Neural cell (in vitro differentiated cells): ENCODE results near the gene THADA. TPM values are rescaled to one million over a fixed set of nuclear protein-coding genes. Genes with fewer than 3 reads are reported as not detected.

Experiments
- H2AFZ ChIP-seq: fragments of 200-600, 300-800 bp; sonication (generic), shearing (Covaris generic); 2 replicates; pipeline ENCODE4 v1.6.0; 2014; ENCODE audit warnings: low read depth, mild to moderate bottlenecking, antibody characterized with exemption, low read length, moderate library complexity
- H3F3A ChIP-seq: fragments of 200-600 bp; shearing (Covaris generic); 2 replicates; pipeline ENCODE4 v1.6.1; 2016; ENCODE audit warnings: mild to moderate bottlenecking, moderate library complexity, mixed read lengths, antibody characterized with exemption, low read length; ENCODE audit not compliant: insufficient read depth, poor library complexity, severe bottlenecking
- H3K27ac ChIP-seq: fragments of 200-600, 300-800 bp; sonication (generic), shearing (Covaris generic); 2 replicates; pipeline ENCODE4 v1.5.1; 2014; ENCODE audit warnings: mild to moderate bottlenecking, low read length, moderate library complexity
- H3K27me3 ChIP-seq: fragments of 300-800, 200-600 bp; sonication (generic), shearing (Covaris generic); 2 replicates; pipeline ENCODE4 v1.6.0; 2014; ENCODE audit warnings: mild to moderate bottlenecking, low read depth, low read length, moderate library complexity; ENCODE audit not compliant: insufficient read depth
- H3K36me3 ChIP-seq: fragments of 300-800, 200-600 bp; sonication (generic), shearing (Covaris generic); 2 replicates; pipeline ENCODE4 v1.5.1; 2014; ENCODE audit warnings: mild to moderate bottlenecking, antibody characterized with exemption, low read length, moderate library complexity; ENCODE audit not compliant: insufficient read depth
- H3K4me2 ChIP-seq: fragments of 300-800, 200-600 bp; sonication (generic), shearing (Covaris generic); 2 replicates; pipeline ENCODE4 v1.6.0; 2014; ENCODE audit warnings: mild to moderate bottlenecking, low read length
- H3K4me3 ChIP-seq: fragments of 300-800, 200-600 bp; sonication (generic), shearing (Covaris generic); 2 replicates; pipeline ENCODE4 v1.5.1; 2014; ENCODE audit warnings: mild to moderate bottlenecking, low read length, moderate library complexity
- H3K79me2 ChIP-seq: fragments of 200-600 bp; shearing (Covaris generic); replicated peaks from 2 replicates; pipeline ENCODE4 v1.6.0; 2014; ENCODE audit warnings: mild to moderate bottlenecking, low read length, moderate library complexity; ENCODE audit not compliant: insufficient read depth
- H3K9ac ChIP-seq: fragments of 300-800, 200-600 bp; sonication (generic), shearing (Covaris generic); 2 replicates; pipeline ENCODE4 v1.6.1; 2016; ENCODE audit warnings: mild to moderate bottlenecking, low read length, mixed read lengths
- H3K9me2 ChIP-seq: fragments of 200-600 bp; shearing (Covaris generic); 2 replicates; pipeline ENCODE4 v1.6.1; 2016; ENCODE audit warnings: mild to moderate bottlenecking, low read length, mixed read lengths; ENCODE audit not compliant: insufficient read depth
- H3K9me3 ChIP-seq: fragments of 200-600, 300-800 bp; sonication (generic), shearing (Covaris generic); 2 replicates; pipeline ENCODE4 v1.6.1; 2016; ENCODE audit warnings: mild to moderate bottlenecking, mixed run types, low read length, moderate library complexity, mixed read lengths
- H4K20me1 ChIP-seq: fragments of 200-600 bp; shearing (Covaris generic); 2 replicates; pipeline ENCODE4 v1.6.1; 2016; ENCODE audit warnings: mild to moderate bottlenecking, mixed run types; ENCODE audit not compliant: insufficient read depth
- CTCF ChIP-seq: fragments of 450-650 bp; IDR thresholded peaks from 2 replicates; pipeline ENCODE4 v1.5.1; 2014; ENCODE audit warnings: antibody characterized with exemption, mild to moderate bottlenecking, moderate library complexity; ENCODE audit not compliant: poor library complexity, severe bottlenecking
- EP300 ChIP-seq: fragments of 450-650 bp; conservative IDR thresholded peaks from 2 replicates; pipeline ENCODE4 v1.6.1; 2014; ENCODE audit warnings: antibody characterized with exemption, mild to moderate bottlenecking, moderate library complexity; ENCODE audit not compliant: poor library complexity, severe bottlenecking
- EZH2 ChIP-seq: fragments of 200-600, 300-800 bp; shearing (Covaris generic), sonication (generic); IDR thresholded peaks from 2 replicates; pipeline ENCODE4 v1.6.1; 2014; ENCODE audit warnings: antibody characterized with exemption, low read length, borderline replicate concordance, mild to moderate bottlenecking; ENCODE audit not compliant: insufficient read depth, poor library complexity, severe bottlenecking
- MXI1 ChIP-seq: fragments of 450-650 bp; conservative IDR thresholded peaks from 2 replicates; pipeline ENCODE4 v1.6.1; 2014; ENCODE audit warnings: antibody characterized with exemption, mild to moderate bottlenecking; ENCODE audit not compliant: poor library complexity, severe bottlenecking
- POLR2AphosphoS5 ChIP-seq: IDR thresholded peaks from 2 replicates; pipeline ENCODE4 v1.6.1; 2012
- RAD21 ChIP-seq: fragments of 450-650 bp; conservative IDR thresholded peaks from 2 replicates; pipeline ENCODE4 v1.6.1; 2014; ENCODE audit warnings: antibody characterized with exemption, mild to moderate bottlenecking, moderate library complexity
- SMC3 ChIP-seq: fragments of 450-650 bp; conservative IDR thresholded peaks from 2 replicates; pipeline ENCODE4 v1.6.1; 2014; ENCODE audit warnings: antibody characterized with exemption, mild to moderate bottlenecking, moderate library complexity; ENCODE audit not compliant: poor library complexity
- TAF1 ChIP-seq: IDR thresholded peaks from 2 replicates; pipeline ENCODE4 v1.6.1; 2012; ENCODE audit warnings: low read depth
- polyA plus RNA-seq: library from polyadenylated mRNA; depleted of rRNA; stranded (reverse); fragments of >200 nt; gene quantifications from 2 replicates; pipeline ENCODE4 v1.2.3, GENCODE V29; 2014
- TF ChIP-seq, protein P1 (sequence below): IDR thresholded peaks from 2 replicates; pipeline ENCODE4 v1.6.1; 2012; ENCODE audit warnings: borderline replicate concordance

The THADA gene
- polyA plus RNA-seq, 1 donor from 2014 or later: 8.5 TPM

DNA sequence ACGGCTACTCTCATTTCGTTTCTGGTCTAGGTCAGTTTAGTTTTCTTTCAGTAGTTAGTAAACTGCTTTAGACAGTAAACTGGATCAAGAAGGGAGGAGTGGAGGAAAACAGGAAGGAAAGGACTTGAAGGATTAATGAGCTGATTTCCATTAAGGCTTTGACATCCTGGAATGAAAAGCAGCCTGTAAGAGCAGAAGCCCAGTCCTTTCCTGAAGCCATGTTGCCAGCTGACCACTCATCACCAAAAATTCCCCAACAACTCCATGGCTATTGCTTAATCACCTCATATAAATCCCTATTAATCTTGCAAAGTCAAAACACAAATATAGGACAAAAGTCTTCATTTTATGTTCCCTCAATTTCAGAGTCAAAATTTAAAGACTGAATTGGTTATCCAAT, 255.8 kb downstream of the THADA start:
- H3K9me3 ChIP-seq: no peaks in the 10 kb centered on the region
- no peaks in the 10 kb centered on the region for H3F3A ChIP-seq
- H4K20me1 ChIP-seq: no peaks in the 10 kb centered on the region
- H3K4me3 ChIP-seq: no peak overlapping the region
- H3K9ac ChIP-seq: no peak overlapping the region
- no peak overlapping the region for H3K4me2 ChIP-seq
- no peak overlapping the region for H2AFZ ChIP-seq
- H3K27ac ChIP-seq: no peak overlapping the region
- no peaks in the 10 kb centered on the region for H3K36me3 ChIP-seq
- H3K9me2 ChIP-seq: no peaks in the 10 kb centered on the region
- no peaks in the 10 kb centered on the region for H3K79me2 ChIP-seq
- H3K27me3 ChIP-seq: no peaks in the 10 kb centered on the region
- no peak for TF ChIP-seq SMC3
- no peak for TF ChIP-seq POLR2AphosphoS5
- no peak for TF ChIP-seq EZH2
- TF ChIP-seq RAD21: no peak
- TF ChIP-seq, protein P1, sequence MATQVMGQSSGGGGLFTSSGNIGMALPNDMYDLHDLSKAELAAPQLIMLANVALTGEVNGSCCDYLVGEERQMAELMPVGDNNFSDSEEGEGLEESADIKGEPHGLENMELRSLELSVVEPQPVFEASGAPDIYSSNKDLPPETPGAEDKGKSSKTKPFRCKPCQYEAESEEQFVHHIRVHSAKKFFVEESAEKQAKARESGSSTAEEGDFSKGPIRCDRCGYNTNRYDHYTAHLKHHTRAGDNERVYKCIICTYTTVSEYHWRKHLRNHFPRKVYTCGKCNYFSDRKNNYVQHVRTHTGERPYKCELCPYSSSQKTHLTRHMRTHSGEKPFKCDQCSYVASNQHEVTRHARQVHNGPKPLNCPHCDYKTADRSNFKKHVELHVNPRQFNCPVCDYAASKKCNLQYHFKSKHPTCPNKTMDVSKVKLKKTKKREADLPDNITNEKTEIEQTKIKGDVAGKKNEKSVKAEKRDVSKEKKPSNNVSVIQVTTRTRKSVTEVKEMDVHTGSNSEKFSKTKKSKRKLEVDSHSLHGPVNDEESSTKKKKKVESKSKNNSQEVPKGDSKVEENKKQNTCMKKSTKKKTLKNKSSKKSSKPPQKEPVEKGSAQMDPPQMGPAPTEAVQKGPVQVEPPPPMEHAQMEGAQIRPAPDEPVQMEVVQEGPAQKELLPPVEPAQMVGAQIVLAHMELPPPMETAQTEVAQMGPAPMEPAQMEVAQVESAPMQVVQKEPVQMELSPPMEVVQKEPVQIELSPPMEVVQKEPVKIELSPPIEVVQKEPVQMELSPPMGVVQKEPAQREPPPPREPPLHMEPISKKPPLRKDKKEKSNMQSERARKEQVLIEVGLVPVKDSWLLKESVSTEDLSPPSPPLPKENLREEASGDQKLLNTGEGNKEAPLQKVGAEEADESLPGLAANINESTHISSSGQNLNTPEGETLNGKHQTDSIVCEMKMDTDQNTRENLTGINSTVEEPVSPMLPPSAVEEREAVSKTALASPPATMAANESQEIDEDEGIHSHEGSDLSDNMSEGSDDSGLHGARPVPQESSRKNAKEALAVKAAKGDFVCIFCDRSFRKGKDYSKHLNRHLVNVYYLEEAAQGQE: no peak
- TF ChIP-seq CTCF: no peak
- TF ChIP-seq EP300: no peak
- TF ChIP-seq MXI1: no peak
- TF ChIP-seq TAF1: no peak

DNA sequence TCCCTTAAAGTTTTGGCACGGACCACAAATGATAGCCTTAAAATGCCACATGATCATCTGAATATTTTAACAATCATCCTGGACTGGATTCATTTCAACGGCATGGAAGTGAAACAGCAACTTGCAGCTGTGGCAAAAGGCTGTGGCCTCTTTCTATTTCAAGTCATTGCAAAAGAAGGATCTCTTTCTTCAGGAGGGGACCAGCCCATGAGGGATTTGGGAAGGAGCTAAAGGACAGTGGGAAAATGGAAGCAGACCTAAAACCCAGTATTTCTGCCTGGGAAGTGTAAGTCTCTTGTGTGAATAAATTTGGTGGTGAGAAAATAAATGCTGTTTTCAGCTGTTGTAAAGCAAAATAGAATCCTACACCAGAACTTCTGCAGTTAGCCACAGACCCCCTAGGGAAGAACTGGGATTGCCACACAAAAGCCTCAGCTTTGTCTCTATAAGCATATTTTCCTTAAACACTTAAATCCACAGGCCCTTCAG, 262.1 kb downstream of the THADA start:
- H3K36me3 ChIP-seq: no peaks in the 10 kb centered on the region
- no peaks in the 10 kb centered on the region for H4K20me1 ChIP-seq
- H3K4me3 ChIP-seq: no peak overlapping the region
- no peak overlapping the region for H2AFZ ChIP-seq
- H3K9ac ChIP-seq: no peak overlapping the region
- no peaks in the 10 kb centered on the region for H3K79me2 ChIP-seq
- no peaks in the 10 kb centered on the region for H3F3A ChIP-seq
- no peaks in the 10 kb centered on the region for H3K9me2 ChIP-seq
- no peak overlapping the region for H3K27ac ChIP-seq
- no peak overlapping the region for H3K4me2 ChIP-seq
- TF ChIP-seq TAF1 (no peak), SMC3 (no peak), MXI1 (no peak), EZH2 (no peak), POLR2AphosphoS5 (no peak), EP300 (no peak), RAD21 (no peak), CTCF (no peak)
- TF ChIP-seq, protein P1: no peak
- no peaks in the 10 kb centered on the region for H3K27me3 ChIP-seq
- no peaks in the 10 kb centered on the region for H3K9me3 ChIP-seq
